ENCODE measurements around the gene SLIT1.
A peak's percentile ranks its signal among the peaks of the same experiment; 100 is the strongest.
"Not testable (repeated sequence)": the region's sequence is repeated elsewhere in the genome, so short reads cannot be mapped to it uniquely, and the experiment has no call there.

Gene SLIT1

GRCh38 chr10:97046456-97047082 is 139.2 kb downstream of the SLIT1 start:
- DNase-seq (ENCODE audit: low read depth in 2 of 2): no peak

GRCh38 chr10:97043563-97043855 is 142.2 kb downstream of the SLIT1 start:
- DNase-seq (ENCODE audit: low read depth in 2 of 2): no peak

- DNase-seq (ENCODE audit: low read depth in 2 of 2): no peak
These were observed 142.8 kb downstream of the SLIT1 start for GRCh38 chr10:97042716-97043562.

GRCh38 chr10:97042081-97042480 is 143.7 kb downstream of the SLIT1 start:
- DNase-seq (ENCODE audit: low read depth in 2 of 2): no peak

GRCh38 chr10:97040706-97041105 is 145.1 kb downstream of the SLIT1 start:
- no peak for DNase-seq (ENCODE audit: low read depth in 2 of 2)

GRCh38 chr10:97040248-97040584 is 145.5 kb downstream of the SLIT1 start:
- DNase-seq (ENCODE audit: low read depth in 2 of 2): no peak

GRCh38 chr10:97039538-97040247 is 146.1 kb downstream of the SLIT1 start:
- no peak for DNase-seq (ENCODE audit: low read depth in 2 of 2)

- DNase-seq (ENCODE audit: low read depth in 2 of 2): no peak
These were observed 147.1 kb downstream of the SLIT1 start for GRCh38 chr10:97038688-97039087.

GRCh38 chr10:97037365-97038361 is 148.1 kb downstream of the SLIT1 start:
- DNase-seq (ENCODE audit: low read depth in 2 of 2): peak; percentile 29 to 38

GRCh38 chr10:97034958-97035769 is 150.6 kb downstream of the SLIT1 start:
- DNase-seq (ENCODE audit: low read depth in 2 of 2): no peak

GRCh38 chr10:97034301-97034700 is 151.5 kb downstream of the SLIT1 start:
- DNase-seq (ENCODE audit: low read depth in 2 of 2): no peak

- not testable (repeated sequence) for DNase-seq (ENCODE audit: low read depth in 2 of 2)
These were observed 151.9 kb downstream of the SLIT1 start for GRCh38 chr10:97033841-97034240.

GRCh38 chr10:97032624-97033023 is 153.1 kb downstream of the SLIT1 start:
- no peak for DNase-seq (ENCODE audit: low read depth in 2 of 2)

- DNase-seq (ENCODE audit: low read depth in 2 of 2): no peak
These were observed 154.3 kb downstream of the SLIT1 start for GRCh38 chr10:97031459-97031858.

- DNase-seq (ENCODE audit: low read depth in 2 of 2): no peak
These were observed 154.9 kb downstream of the SLIT1 start for GRCh38 chr10:97030894-97031293.

GRCh38 chr10:97029271-97029670 is 156.5 kb downstream of the SLIT1 start:
- no peak for DNase-seq (ENCODE audit: low read depth in 2 of 2)

- no peak for DNase-seq (ENCODE audit: low read depth in 2 of 2)
These were observed 157.0 kb downstream of the SLIT1 start for GRCh38 chr10:97028832-97029178.

- DNase-seq (ENCODE audit: low read depth in 2 of 2): no peak
These were observed 157.5 kb downstream of the SLIT1 start for GRCh38 chr10:97028126-97028831.

GRCh38 chr10:97025613-97026242 is 160.0 kb downstream of the SLIT1 start:
- peak; percentile 12 to 19 for DNase-seq (ENCODE audit: low read depth in 2 of 2)

Measured in stimulated activated CD8-positive, alpha-beta memory T cell treated with anti-CD3 and anti-CD28 coated beads, Interleukin-2, amount 100 ng/mL, for 1 hour (primary cell).